ENCODE measurements around the gene CD99L2. TPM values are rescaled to one million over a fixed set of nuclear protein-coding genes. Genes with fewer than 3 reads are reported as not detected.

CD99L2 gene
- total RNA-seq, 1 donor from 2014 or later: 33.2 TPM

GRCh38 chrX:150792949-150793527 lies 105.4 kb downstream of the CD99L2 start:
- DNase-seq (ENCODE audit: low spot score): no peak

- DNase-seq (ENCODE audit: low spot score): no peak
Measured at GRCh38 chrX:150790021-150790420, 108.4 kb downstream of the CD99L2 start.

GRCh38 chrX:150781677-150782076 lies 116.8 kb downstream of the CD99L2 start:
- no peak for DNase-seq (ENCODE audit: low spot score)

- no peak for DNase-seq (ENCODE audit: low spot score)
Measured at GRCh38 chrX:150779385-150779784, 119.1 kb downstream of the CD99L2 start.

GRCh38 chrX:150777328-150777992 lies 121.0 kb downstream of the CD99L2 start:
- no peak for DNase-seq (ENCODE audit: low spot score)

- DNase-seq (ENCODE audit: low spot score): no peak
Measured at GRCh38 chrX:150775569-150776350, 122.7 kb downstream of the CD99L2 start.

GRCh38 chrX:150774798-150775568 lies 123.5 kb downstream of the CD99L2 start:
- no peak for DNase-seq (ENCODE audit: low spot score)

- no peak for DNase-seq (ENCODE audit: low spot score)
Measured at GRCh38 chrX:150773634-150774033, 124.8 kb downstream of the CD99L2 start.

- DNase-seq (ENCODE audit: low spot score): no peak
Measured at GRCh38 chrX:150773117-150773516, 125.4 kb downstream of the CD99L2 start.

- DNase-seq (ENCODE audit: low spot score): peak; percentile 45
Measured at GRCh38 chrX:150772150-150772970, 126.1 kb downstream of the CD99L2 start.

GRCh38 chrX:150771116-150771515 lies 127.4 kb downstream of the CD99L2 start:
- no peak for DNase-seq (ENCODE audit: low spot score)

- DNase-seq (ENCODE audit: low spot score): no peak
Measured at GRCh38 chrX:150770623-150771022, 127.8 kb downstream of the CD99L2 start.

- DNase-seq (ENCODE audit: low spot score): no peak
Measured at GRCh38 chrX:150769408-150769807, 129.1 kb downstream of the CD99L2 start.

GRCh38 chrX:150768580-150769190 lies 129.8 kb downstream of the CD99L2 start:
- DNase-seq (ENCODE audit: low spot score): no peak

GRCh38 chrX:150768132-150768485 lies 130.4 kb downstream of the CD99L2 start:
- no peak for DNase-seq (ENCODE audit: low spot score)

- DNase-seq (ENCODE audit: low spot score): peak; percentile 23
Measured at GRCh38 chrX:150767475-150768131, 130.9 kb downstream of the CD99L2 start.

GRCh38 chrX:150767045-150767395 lies 131.4 kb downstream of the CD99L2 start:
- no peak for DNase-seq (ENCODE audit: low spot score)

- DNase-seq (ENCODE audit: low spot score): no peak
Measured at GRCh38 chrX:150766351-150767044, 132.0 kb downstream of the CD99L2 start.

GRCh38 chrX:150765782-150766350 lies 132.6 kb downstream of the CD99L2 start:
- no peak for DNase-seq (ENCODE audit: low spot score)
